HL-60 (cell line): ENCODE data around the gene LGALS7.
"Not testable (repeated sequence)": the region's sequence is repeated elsewhere in the genome, so short reads cannot be mapped to it uniquely, and the experiment has no call there.

Experiments
- DNase-seq, 2 experiments: peaks; one replicate each; pipeline ENCODE4 v3.0.0-alpha.2; 2010 to 2020; ENCODE audit warnings: low read depth in 1 of 2, low spot score in 1 of 2
- H3K27ac ChIP-seq: fragments of 250-450 bp; sonication (Bioruptor Pico); replicated peaks from 2 replicates; pipeline ENCODE4 v1.5.1; 2020; ENCODE audit warnings: mild to moderate bottlenecking, moderate library complexity
- H3K27me3 ChIP-seq: fragments of 250-450 bp; sonication (Bioruptor Pico); 2 replicates; pipeline ENCODE4 v1.5.1; 2021; ENCODE audit warnings: mild to moderate bottlenecking, moderate library complexity; ENCODE audit not compliant: insufficient read depth, poor library complexity, severe bottlenecking
- H3K4me3 ChIP-seq: replicated peaks from 2 replicates; pipeline ENCODE4 v1.5.1; 2011; ENCODE audit warnings: mild to moderate bottlenecking, control low read depth, low read length; ENCODE audit not compliant: insufficient read depth
- GABPA ChIP-seq: IDR thresholded peaks from 2 replicates; pipeline ENCODE4 v1.6.1; 2012; ENCODE audit warnings: low read depth
- POLR2AphosphoS5 ChIP-seq: IDR thresholded peaks from 2 replicates; pipeline ENCODE4 v1.6.1; 2012; ENCODE audit warnings: low read depth
- SPI1 ChIP-seq: IDR thresholded peaks from 2 replicates; pipeline ENCODE4 v1.6.1; 2012; ENCODE audit warnings: low read depth, mild to moderate bottlenecking, borderline replicate concordance
- TF ChIP-seq, protein P1 (sequence below): IDR thresholded peaks from one replicate; pipeline ENCODE4 v1.5.1; 2011; ENCODE audit warnings: low read length, control low read depth, inconsistent platforms; ENCODE audit not compliant: insufficient read depth
- TF ChIP-seq, protein P2 (sequence below): IDR thresholded peaks from 2 replicates; pipeline ENCODE4 v1.6.1; 2012; ENCODE audit warnings: low read depth; ENCODE audit not compliant: insufficient replicate concordance

The LGALS7 gene

DNA sequence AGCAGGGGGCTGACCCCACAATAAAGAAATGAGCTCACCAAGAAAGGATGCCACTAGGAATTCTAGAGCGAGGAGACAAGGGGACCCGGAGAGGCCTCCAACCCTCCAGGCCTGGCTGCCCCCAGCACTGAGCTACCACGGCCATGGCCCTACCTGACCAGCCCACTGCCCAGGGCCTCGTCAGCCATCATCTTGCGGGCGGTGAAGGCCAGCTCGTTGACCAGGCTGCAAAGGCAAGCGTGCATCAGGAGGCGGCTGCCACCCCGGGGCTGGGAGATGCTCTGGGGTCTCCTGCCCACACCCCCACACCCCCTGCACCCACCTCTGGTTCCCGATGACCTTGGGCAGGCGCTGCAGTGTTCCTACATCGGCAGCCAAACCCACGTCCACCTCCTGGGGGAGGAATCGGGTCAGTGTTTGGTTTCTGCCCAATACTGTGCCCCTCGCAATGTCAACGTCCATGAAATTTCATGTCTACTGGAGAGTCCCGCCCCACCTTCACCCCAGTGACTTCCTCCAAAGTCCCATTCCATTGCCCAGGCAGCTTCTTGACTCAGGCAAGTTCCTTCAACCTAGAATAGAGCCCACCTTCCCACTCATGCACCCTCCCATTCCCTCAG, 42.9 kb upstream of the LGALS7 start:
- H3K27ac ChIP-seq, result no peak overlapping the region
- TF ChIP-seq POLR2AphosphoS5 (no peak), SPI1 (no peak), GABPA (no peak)
- TF ChIP-seq, protein P1, sequence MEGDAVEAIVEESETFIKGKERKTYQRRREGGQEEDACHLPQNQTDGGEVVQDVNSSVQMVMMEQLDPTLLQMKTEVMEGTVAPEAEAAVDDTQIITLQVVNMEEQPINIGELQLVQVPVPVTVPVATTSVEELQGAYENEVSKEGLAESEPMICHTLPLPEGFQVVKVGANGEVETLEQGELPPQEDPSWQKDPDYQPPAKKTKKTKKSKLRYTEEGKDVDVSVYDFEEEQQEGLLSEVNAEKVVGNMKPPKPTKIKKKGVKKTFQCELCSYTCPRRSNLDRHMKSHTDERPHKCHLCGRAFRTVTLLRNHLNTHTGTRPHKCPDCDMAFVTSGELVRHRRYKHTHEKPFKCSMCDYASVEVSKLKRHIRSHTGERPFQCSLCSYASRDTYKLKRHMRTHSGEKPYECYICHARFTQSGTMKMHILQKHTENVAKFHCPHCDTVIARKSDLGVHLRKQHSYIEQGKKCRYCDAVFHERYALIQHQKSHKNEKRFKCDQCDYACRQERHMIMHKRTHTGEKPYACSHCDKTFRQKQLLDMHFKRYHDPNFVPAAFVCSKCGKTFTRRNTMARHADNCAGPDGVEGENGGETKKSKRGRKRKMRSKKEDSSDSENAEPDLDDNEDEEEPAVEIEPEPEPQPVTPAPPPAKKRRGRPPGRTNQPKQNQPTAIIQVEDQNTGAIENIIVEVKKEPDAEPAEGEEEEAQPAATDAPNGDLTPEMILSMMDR, result no peak
- TF ChIP-seq, protein P2, sequence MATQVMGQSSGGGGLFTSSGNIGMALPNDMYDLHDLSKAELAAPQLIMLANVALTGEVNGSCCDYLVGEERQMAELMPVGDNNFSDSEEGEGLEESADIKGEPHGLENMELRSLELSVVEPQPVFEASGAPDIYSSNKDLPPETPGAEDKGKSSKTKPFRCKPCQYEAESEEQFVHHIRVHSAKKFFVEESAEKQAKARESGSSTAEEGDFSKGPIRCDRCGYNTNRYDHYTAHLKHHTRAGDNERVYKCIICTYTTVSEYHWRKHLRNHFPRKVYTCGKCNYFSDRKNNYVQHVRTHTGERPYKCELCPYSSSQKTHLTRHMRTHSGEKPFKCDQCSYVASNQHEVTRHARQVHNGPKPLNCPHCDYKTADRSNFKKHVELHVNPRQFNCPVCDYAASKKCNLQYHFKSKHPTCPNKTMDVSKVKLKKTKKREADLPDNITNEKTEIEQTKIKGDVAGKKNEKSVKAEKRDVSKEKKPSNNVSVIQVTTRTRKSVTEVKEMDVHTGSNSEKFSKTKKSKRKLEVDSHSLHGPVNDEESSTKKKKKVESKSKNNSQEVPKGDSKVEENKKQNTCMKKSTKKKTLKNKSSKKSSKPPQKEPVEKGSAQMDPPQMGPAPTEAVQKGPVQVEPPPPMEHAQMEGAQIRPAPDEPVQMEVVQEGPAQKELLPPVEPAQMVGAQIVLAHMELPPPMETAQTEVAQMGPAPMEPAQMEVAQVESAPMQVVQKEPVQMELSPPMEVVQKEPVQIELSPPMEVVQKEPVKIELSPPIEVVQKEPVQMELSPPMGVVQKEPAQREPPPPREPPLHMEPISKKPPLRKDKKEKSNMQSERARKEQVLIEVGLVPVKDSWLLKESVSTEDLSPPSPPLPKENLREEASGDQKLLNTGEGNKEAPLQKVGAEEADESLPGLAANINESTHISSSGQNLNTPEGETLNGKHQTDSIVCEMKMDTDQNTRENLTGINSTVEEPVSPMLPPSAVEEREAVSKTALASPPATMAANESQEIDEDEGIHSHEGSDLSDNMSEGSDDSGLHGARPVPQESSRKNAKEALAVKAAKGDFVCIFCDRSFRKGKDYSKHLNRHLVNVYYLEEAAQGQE, result no peak
- H3K4me3 ChIP-seq, result no peak overlapping the region
- DNase-seq, result no peak
- H3K27me3 ChIP-seq, result no peaks in the 10 kb centered on the region

DNA sequence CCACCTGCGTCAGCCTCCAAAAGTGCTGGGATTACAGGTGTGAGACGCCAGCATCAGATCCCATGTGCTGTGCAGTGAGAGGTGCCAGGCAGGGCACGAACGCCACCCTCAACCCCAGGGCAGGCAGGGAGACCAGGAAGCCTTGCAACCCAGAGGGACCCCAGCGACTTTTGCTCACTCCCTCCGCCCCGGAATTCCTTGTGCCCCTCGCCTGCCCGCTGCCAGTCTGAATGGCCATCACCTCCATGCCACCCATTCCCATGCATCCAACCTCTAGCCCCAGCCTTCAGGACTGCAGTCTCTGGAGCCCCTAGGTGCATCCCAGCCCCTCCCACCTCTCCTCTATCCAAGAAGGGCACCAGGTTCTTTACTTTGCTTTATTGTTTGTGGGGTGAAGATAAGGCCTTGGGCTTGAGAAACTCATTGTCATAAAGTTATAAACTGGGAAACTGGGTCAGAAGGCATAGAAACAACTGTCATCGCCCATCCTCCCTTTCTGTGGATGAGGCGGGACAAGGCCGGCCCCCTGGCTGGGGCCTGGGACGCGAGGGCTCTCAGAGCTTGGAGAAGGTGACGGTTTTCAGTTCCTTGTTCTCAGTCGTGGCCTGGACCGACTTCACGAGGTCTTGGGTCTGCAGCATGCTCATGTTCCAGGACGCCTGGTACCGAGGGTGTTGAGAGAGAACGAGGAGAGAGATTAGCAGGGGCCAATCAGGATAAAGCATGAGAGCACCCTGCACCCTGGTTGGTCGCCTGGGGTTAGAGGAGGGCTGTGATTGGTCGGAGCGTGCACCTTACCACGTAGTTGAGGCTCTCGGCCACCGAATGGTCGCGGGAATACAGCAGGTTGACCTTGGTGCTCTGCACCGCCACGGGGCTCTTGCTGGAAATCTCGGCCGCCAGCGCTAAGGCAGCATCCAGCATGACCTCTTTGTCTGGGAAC, 42.0 kb upstream of the LGALS7 start:
- Histone ChIP-seq H3K27ac (no peak overlapping the region), H3K4me3 (no peak overlapping the region), H3K27me3 (no peaks in the 10 kb centered on the region)
- TF ChIP-seq SPI1, result no peak
- TF ChIP-seq, protein P2, result no peak
- TF ChIP-seq, protein P1, result no peak
- TF ChIP-seq GABPA, result no peak
- no peak for TF ChIP-seq POLR2AphosphoS5
- DNase-seq, result no peak

DNA sequence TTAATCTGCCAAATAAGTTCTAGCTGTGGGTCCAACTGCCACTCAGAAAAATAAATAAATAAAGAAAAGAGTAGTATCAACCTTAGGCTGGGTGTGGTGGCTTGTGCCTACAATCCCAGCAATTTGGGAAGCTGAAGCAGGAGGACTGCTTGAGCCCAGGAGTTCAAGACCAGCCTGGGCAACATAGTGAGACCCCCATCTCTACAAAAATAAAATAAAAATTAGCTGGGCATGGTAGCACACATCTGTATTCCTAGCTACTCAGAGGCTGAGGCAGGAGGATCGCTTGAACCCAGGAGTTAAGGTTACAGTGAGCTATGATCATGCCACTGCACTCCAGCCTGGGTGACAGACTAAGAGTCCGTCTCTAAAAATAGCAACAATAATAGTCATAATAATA, 40.6 kb upstream of the LGALS7 start:
- not testable (repeated sequence) for H3K27ac ChIP-seq, H3K27me3 ChIP-seq, DNase-seq, H3K4me3 ChIP-seq

DNA sequence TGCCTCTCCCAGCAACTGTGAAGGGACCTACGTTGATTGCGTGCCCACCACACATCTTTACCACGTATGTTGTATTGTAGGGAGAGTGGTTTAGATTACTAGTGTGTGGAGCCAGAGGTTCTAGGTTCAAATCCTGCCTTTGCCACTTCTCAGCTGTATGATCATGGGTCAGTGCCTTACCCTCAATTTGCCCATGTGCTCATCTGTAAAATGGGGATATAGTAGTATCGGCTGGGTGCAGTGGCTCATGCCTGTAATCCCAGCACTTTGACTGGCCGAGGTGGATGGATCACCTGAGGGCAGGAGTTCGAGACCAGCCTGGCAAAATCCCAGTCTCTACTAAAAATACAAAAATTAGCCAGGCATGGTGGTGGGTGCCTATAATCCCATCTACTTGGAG, 40.0 kb upstream of the LGALS7 start:
- TF ChIP-seq SPI1 (no peak), POLR2AphosphoS5 (no peak), GABPA (no peak)
- TF ChIP-seq, protein P1, result no peak
- TF ChIP-seq, protein P2, result no peak
- H3K4me3 ChIP-seq, result no peak overlapping the region
- no peak for DNase-seq
- H3K27me3 ChIP-seq, result no peaks in the 10 kb centered on the region
- H3K27ac ChIP-seq, result no peak overlapping the region
